ENCODE results near the gene BRINP2.

Gene BRINP2

GRCh38 chr1:177173976-177174375, 3.2 kb downstream of the BRINP2 start:
- no peak for DNase-seq (ENCODE audit: low read depth)
- TF ChIP-seq CTCF (IDR thresholded peaks at IDR 0.05; ENCODE audit: control insufficient read depth, insufficient read depth, low read depth, low read length, missing control alignments), result no peak

GRCh38 chr1:177174921-177175634, 4.3 kb downstream of the BRINP2 start:
- no peak for DNase-seq (ENCODE audit: low read depth)
- no peak for TF ChIP-seq CTCF (IDR thresholded peaks at IDR 0.05; ENCODE audit: control insufficient read depth, insufficient read depth, low read depth, low read length, missing control alignments)

More at GRCh38 chr1:177173976-177174375, 3.2 kb downstream of the BRINP2 start:
- no peak overlapping the region for H3K4me3 ChIP-seq (ENCODE audit: control insufficient read depth, low read depth, low read length)

GRCh38 chr1:177181280-177181630, 10.5 kb downstream of the BRINP2 start:
- no peak for TF ChIP-seq CTCF (IDR thresholded peaks at IDR 0.05; ENCODE audit: control insufficient read depth, insufficient read depth, low read depth, low read length, missing control alignments)
- H3K4me3 ChIP-seq (ENCODE audit: control insufficient read depth, low read depth, low read length), result no peak overlapping the region; the same call in 1 of the 2 replicates
- no peak for DNase-seq (ENCODE audit: low read depth)

More at GRCh38 chr1:177174921-177175634, 4.3 kb downstream of the BRINP2 start:
- H3K4me3 ChIP-seq (ENCODE audit: control insufficient read depth, low read depth, low read length), result no peak overlapping the region

- DNase-seq (ENCODE audit: low read depth), result no peak
- TF ChIP-seq CTCF (IDR thresholded peaks at IDR 0.05; ENCODE audit: control insufficient read depth, insufficient read depth, low read depth, low read length, missing control alignments), result peak; percentile 86
- no peak overlapping the region; the same call in 1 of the 2 replicates for H3K4me3 ChIP-seq (ENCODE audit: control insufficient read depth, low read depth, low read length)
These were observed 11.0 kb downstream of the BRINP2 start for GRCh38 chr1:177181631-177182291.

- H3K4me3 ChIP-seq (ENCODE audit: control insufficient read depth, low read depth, low read length), result no peak overlapping the region
- DNase-seq (ENCODE audit: low read depth), result no peak
- no peak for TF ChIP-seq CTCF (IDR thresholded peaks at IDR 0.05; ENCODE audit: control insufficient read depth, insufficient read depth, low read depth, low read length, missing control alignments)
These were observed 13.1 kb downstream of the BRINP2 start for GRCh38 chr1:177183836-177184235.

GRCh38 chr1:177185209-177185608, 14.5 kb downstream of the BRINP2 start:
- no peak overlapping the region for H3K4me3 ChIP-seq (ENCODE audit: control insufficient read depth, low read depth, low read length)
- TF ChIP-seq CTCF (IDR thresholded peaks at IDR 0.05; ENCODE audit: control insufficient read depth, insufficient read depth, low read depth, low read length, missing control alignments), result peak; percentile 67
- DNase-seq (ENCODE audit: low read depth), result no peak

All from AG09309 (cell line).